ENCODE data around the gene CANT1.

Gene CANT1

DNA sequence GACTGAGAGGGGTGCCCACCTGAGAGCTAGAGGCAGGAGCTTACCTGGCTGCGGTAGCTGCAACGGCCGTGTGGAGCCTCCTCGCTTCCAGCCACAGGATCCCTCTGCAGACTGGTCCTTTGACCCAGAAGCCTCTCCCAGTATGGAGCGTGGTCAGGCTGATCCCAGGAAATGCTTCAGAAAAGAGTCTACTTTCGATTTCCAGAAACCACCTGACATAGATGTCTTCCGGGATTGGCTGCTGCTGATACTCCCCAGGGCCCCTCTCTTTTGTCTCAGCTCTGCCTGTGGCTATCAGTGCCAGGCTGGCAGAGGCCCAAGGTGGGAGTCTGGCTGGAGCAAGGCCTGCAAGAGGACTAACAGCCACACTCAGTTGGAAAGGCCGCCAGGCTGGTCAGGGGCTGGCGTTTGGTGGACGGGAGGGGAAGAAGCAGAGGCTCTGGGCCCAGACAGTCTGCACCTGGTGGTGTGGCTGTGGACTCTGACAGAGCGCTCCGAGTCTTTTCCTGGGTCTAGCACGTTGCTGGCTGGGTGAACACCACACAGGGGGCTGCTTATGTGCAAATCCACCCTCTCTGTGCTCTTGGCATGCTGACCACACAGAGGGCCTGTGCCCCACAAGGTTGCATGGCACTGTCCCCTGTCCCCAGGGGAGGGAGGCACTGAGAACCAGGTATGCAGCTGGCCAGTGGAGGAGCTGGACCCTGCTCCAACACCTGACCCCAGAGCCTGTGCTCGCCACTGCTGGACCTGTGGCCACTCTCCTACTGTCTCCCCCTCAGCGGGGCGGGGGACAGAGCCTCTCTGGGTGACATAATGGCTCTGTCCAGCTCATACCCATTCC is 29.6 kb downstream of the CANT1 start, which contains the start of gene LGALS3BP:
TSS of gene LGALS3BP (minus strand) at position 144 of the 844 bp plus-strand sequence. CDS start 2,732 bp downstream, outside the sequence.
- ATAC-seq (replicated peaks) (peak; percentile 40 to 42), DNase-seq (no peak)
- Mint-ChIP-seq H3K9me3 (no peaks in the 10 kb centered on the region), H3K36me3 (no peaks in the 10 kb centered on the region), H3K27ac (no peak within 1 kb of the TSS), H3K4me3 (no peak within 1 kb of the TSS), H3K27me3 (no peaks in the 10 kb centered on the region), H3K4me1 (peaks cover 10 to 25% of the 10 kb centered on the region in 2 donors)

DNA sequence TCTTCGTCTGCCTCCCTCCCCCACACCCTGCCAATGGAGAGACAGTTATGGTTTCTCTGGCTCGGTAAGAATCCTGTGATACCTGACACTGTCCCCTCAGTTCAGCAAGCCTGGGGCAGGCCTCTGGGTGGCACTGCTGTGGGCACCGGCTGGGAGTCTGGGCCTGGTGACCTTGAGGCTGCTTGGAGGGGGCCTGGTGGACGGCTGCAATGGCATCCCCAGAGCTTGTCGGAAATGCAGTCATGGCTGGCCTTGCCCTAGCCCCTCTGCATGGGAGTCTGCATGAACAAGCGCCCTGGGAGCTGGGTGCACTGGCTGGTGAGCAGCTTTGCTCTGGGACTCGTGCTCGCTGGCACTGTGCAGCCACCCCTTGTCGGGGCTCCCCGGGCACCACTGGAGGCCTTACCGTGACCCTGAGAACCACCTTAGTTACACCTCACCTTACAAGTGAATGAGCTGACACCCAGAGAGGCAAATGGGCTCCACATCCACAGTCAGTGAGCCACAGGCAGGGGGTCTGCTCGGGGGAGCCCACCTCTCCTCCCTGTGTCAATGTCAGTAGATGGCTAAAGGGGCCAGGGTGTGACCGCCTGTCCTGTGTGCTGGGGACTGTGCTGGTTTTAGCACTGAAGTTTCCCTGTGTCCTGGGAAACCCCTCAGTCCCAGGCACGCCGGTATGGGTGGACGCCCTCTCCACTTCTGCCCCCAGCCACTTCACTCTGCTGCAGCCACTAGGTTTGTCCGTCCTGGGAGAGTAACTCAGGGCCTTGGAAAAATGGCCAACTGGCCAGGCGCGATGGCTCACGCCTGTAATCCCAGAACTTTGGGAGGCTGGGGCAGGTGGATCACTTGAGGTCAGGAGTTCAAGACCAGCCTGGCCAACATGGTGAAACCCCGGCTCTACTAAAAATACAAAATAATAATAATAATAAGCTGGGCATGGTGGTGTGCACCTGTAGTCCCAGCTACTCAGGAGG is 31.3 kb downstream of the CANT1 start:
- DNase-seq: no peak
- Mint-ChIP-seq H3K4me1 (peaks cover 10 to 25% of the 10 kb centered on the region in 2 donors), H3K9me3 (no peaks in the 10 kb centered on the region), H3K27ac (no peak overlapping the region), H3K4me3 (no peak overlapping the region), H3K36me3 (no peaks in the 10 kb centered on the region), H3K27me3 (no peaks in the 10 kb centered on the region)
- ATAC-seq (replicated peaks): no peak

DNA sequence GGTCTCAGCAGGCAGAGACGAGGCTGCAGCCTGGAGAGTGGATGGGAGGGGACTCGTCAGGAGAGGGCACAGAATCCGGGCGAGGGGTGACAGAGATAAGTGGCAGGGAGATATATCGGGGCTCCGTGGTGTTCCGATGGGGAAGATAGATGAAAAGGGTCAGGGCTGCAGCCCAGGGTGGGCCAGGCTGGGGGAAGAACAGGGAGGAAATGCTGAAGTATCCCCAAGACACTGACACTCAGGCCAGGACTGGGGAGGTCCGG is 32.0 kb downstream of the CANT1 start:
- Mint-ChIP-seq H3K4me1 (peaks cover 10 to 25% of the 10 kb centered on the region in 2 donors), H3K36me3 (no peaks in the 10 kb centered on the region), H3K9me3 (no peaks in the 10 kb centered on the region), H3K27ac (no peak overlapping the region), H3K27me3 (no peaks in the 10 kb centered on the region), H3K4me3 (no peak overlapping the region)
- ATAC-seq (replicated peaks) (no peak), DNase-seq (no peak)

DNA sequence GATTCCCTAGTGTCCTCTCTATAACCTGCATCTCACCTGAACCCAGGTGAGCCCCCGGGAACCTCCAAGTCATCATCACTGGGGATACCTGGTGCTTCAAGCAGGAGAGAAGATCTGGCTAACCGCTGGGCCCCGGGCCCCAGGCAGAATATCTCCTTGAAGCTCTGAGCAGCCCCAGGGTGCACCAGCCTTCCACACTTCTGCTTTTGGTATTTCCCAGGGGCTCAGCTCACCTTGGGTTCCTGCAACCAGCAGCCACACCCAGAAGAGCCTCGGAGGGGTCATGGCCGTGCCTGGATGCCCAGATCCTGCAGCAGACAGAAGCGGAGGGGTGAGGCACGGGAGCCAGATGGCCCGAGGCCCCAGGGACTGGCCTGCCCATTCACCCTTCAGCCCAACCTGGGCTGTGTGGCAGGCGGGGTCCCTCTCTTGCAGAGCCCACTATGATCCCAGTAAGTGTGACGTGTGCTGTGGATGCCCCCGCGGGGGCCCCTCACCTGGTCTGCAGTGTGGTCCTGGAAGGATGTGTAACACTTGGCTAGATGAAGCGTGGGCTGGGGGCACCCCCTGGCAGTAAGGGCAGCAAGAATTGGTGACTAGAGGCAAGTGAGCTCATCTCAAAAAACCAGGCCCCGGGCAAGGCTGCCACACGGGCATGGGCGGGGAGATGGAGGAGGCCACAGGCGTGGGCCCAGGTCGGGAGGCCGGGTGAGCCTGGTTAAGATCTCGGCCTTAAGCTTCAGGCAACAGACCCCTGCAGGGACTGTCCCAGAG is 32.5 kb downstream of the CANT1 start:
- H3K27me3 Mint-ChIP-seq: no peaks in the 10 kb centered on the region
- peak; percentile 66 to 70 for ATAC-seq (replicated peaks)
- peaks cover 10 to 25% of the 10 kb centered on the region in 2 donors for H3K4me1 Mint-ChIP-seq
- no peaks in the 10 kb centered on the region for H3K9me3 Mint-ChIP-seq
- H3K4me3 Mint-ChIP-seq: no peak overlapping the region
- no peaks in the 10 kb centered on the region for H3K36me3 Mint-ChIP-seq
- no peak for DNase-seq
- H3K27ac Mint-ChIP-seq: peak overlapping the region; percentile 42

DNA sequence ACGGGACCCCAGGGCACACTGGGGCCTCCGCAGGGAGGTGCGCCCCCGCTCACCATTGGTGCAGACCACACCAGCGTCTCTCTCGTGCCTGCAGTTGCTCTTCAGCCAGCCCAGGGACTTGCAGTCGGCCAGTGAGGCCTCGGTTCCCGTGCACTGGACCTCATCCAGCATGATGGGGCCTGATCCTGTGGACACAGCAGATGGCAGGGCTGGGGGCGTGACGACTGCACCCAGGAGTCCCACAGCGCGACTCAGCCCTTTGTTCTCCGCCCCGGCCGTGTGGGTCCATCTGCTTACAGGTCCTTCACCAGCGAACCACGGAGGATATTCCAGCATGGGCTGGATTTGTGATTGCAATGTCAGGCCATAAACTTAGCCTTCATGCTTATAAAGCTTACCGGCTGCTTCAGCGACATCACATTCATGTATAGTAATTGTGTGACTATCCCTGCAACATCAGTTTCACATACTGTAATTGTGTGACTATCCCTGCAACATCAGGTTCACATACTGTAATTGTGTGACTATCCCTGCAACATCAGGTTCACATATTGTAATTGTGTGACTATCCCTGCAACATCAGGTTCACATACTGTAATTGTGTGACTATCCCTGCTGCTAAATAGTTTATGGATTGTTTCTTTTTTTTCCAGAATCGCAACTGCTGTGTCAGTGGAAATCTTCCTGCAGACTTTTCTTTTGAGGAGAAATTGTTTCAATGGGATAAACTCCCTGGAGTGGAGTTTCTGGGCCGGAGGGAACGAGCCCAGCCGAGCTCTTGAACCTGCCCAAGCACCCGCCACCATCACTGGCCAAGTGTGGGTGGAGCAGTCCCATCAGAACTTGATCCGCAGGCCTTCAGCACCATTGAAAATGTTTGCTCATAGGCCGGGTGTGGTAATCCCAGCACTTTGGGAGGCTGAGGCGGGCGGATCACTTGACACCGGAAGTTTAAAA is 34.7 kb downstream of the CANT1 start:
- no peaks in the 10 kb centered on the region for H3K36me3 Mint-ChIP-seq
- no peak overlapping the region for H3K27ac Mint-ChIP-seq
- H3K9me3 Mint-ChIP-seq: no peaks in the 10 kb centered on the region
- H3K4me1 Mint-ChIP-seq: peaks cover 18 to 26% of the 10 kb centered on the region in 2 donors
- ATAC-seq (replicated peaks) (peak in 1 of 2 donors; percentile 25), DNase-seq (no peak)
- peaks cover 0 to 6% of the 10 kb centered on the region in 2 donors for H3K27me3 Mint-ChIP-seq
- no peak overlapping the region for H3K4me3 Mint-ChIP-seq

DNA sequence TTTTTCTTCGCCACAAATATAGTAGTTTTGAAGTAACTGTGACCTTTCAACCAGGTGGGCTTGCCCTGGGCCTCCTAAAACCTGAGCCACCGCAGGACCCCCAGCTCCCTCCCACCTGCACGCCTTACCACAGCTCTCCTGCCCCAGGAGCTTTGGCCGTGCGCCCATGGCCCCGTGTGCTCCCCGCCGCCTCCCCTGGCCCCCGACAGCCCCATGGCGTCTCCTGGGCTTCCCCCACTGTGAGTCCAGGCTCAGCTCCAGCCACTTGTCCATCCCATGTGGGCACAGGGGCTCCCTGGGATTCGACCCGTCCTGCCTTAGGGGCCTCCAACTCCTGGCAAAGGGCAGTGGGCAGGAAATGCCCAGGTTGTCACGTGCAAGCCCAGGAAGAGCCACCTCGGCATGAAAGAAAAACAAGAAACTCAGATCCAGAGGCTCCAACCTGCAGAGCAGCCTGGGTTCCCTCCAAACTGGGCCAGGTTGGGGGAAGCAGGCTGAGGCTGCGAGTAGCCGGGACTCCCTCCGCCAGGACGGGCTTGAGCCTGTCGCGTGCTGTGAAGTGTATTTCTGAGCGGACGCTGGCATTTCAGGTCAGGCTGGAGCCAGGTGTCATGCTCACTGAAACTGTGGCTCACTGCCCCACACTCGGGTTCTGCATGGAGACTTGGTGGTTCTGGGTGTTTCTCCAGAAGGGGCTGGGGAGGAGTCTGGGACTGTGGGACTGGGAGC is 35.6 kb downstream of the CANT1 start:
- DNase-seq (no peak), ATAC-seq (replicated peaks) (no peak)
- no peaks in the 10 kb centered on the region for H3K9me3 Mint-ChIP-seq
- H3K27ac Mint-ChIP-seq: no peak overlapping the region
- peaks cover 18 to 26% of the 10 kb centered on the region in 2 donors for H3K4me1 Mint-ChIP-seq
- peaks cover 0 to 6% of the 10 kb centered on the region in 2 donors for H3K27me3 Mint-ChIP-seq
- H3K36me3 Mint-ChIP-seq: no peaks in the 10 kb centered on the region
- H3K4me3 Mint-ChIP-seq: no peak overlapping the region

DNA sequence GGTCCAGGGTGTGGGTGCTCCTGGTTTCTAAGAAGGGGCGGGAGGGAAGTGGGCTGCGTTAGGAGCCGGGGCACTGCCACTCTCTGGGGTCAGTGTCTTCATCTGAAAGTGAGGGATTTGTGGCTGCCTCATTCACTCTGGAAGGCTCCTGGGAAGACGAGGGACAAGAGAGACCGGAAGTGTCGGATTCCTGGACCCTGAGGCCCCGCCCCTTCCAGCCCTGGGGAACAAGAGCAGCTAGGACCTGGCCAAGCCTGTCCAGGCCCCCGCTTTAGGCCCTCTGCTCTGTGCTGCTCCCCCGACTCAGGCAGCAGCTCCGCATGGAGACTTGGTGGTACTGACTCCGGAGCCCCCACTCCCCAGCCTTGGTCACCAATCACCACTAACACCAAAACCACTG is 36.4 kb downstream of the CANT1 start:
- DNase-seq: no peak
- ATAC-seq (replicated peaks): no peak
- Mint-ChIP-seq H3K9me3 (no peaks in the 10 kb centered on the region), H3K27me3 (peaks cover 0 to 6% of the 10 kb centered on the region in 2 donors), H3K4me1 (peaks cover 18 to 26% of the 10 kb centered on the region in 2 donors), H3K4me3 (no peak overlapping the region), H3K36me3 (no peaks in the 10 kb centered on the region), H3K27ac (no peak overlapping the region)

DNA sequence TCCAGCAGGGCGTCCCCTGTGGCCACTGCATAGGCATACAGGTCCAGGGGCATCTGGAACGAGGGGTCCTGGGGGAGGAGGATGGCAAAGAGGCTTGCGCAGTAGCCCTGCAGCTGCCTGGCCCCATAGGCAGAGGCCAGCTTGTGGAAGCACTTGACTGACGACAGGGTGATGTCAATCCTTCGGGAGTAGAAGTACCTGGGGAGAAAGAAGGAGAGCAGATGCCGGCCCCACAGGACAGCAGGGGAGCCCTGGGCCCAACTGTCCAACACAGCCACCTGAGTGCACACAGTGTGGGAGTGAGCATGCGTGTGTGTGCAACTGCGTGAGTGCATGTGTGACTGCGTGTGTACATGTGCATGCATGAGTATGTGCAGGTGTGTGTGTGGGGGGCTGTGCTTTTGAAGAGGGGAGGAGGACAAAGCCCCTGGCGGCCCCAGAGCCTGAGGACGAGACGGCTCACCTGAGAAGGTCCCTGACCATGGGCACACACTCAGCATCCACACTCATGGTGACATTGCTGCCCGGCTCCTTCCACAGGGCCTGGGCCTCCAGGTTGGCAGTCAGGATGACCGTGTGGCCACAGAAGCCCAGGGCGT is 37.0 kb downstream of the CANT1 start:
- DNase-seq (no peak), ATAC-seq (replicated peaks) (no peak)
- no peaks in the 10 kb centered on the region for H3K36me3 Mint-ChIP-seq
- no peak overlapping the region for H3K4me3 Mint-ChIP-seq
- peaks cover 0 to 6% of the 10 kb centered on the region in 2 donors for H3K27me3 Mint-ChIP-seq
- no peaks in the 10 kb centered on the region for H3K9me3 Mint-ChIP-seq
- peaks cover 18 to 26% of the 10 kb centered on the region in 2 donors for H3K4me1 Mint-ChIP-seq
- H3K27ac Mint-ChIP-seq: no peak overlapping the region

DNA sequence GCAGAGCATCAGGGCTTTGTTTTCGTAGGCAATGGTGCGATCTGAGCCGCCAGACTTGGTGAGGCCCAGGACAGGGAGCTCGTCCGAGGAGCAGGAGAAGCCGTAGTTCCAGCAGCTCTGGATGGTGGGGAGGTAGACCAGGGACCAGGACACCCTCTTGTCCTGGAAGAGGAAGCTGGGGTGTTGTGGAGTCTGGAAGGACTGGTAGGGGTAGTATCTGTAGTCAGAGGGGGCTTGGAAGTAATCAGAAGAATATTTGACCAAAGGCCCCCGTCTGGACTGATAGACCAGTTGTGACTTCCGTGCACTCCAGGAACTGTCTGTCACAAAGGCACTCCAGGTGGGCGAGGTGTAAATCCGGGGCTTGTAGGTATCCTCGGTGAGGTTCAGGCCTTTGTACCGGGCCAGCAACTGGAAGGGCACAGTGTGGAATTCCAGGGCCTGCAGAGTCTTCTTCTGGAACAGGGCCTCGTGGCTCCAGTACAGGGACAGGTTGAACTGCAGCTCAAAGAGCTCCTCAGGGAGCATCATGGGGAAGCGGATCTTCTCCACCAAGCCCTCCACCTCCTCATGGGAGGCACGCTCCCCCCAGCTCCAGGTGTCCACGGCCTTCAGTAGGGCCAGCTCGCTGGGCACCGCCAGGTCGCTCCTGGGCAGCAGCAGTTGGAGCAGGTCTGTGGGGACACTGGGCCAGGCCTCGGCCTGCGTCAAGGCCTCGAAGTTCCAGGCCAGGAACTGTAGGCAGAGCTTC is 37.6 kb downstream of the CANT1 start:
- no peaks in the 10 kb centered on the region for H3K36me3 Mint-ChIP-seq
- no peak for DNase-seq
- no peak overlapping the region for H3K4me3 Mint-ChIP-seq
- H3K9me3 Mint-ChIP-seq: no peaks in the 10 kb centered on the region
- no peak overlapping the region for H3K27ac Mint-ChIP-seq
- H3K4me1 Mint-ChIP-seq: peaks cover 14 to 21% of the 10 kb centered on the region in 2 donors
- peaks cover 0 to 6% of the 10 kb centered on the region in 2 donors for H3K27me3 Mint-ChIP-seq
- peak in 1 of 2 donors; percentile 4 for ATAC-seq (replicated peaks)

DNA sequence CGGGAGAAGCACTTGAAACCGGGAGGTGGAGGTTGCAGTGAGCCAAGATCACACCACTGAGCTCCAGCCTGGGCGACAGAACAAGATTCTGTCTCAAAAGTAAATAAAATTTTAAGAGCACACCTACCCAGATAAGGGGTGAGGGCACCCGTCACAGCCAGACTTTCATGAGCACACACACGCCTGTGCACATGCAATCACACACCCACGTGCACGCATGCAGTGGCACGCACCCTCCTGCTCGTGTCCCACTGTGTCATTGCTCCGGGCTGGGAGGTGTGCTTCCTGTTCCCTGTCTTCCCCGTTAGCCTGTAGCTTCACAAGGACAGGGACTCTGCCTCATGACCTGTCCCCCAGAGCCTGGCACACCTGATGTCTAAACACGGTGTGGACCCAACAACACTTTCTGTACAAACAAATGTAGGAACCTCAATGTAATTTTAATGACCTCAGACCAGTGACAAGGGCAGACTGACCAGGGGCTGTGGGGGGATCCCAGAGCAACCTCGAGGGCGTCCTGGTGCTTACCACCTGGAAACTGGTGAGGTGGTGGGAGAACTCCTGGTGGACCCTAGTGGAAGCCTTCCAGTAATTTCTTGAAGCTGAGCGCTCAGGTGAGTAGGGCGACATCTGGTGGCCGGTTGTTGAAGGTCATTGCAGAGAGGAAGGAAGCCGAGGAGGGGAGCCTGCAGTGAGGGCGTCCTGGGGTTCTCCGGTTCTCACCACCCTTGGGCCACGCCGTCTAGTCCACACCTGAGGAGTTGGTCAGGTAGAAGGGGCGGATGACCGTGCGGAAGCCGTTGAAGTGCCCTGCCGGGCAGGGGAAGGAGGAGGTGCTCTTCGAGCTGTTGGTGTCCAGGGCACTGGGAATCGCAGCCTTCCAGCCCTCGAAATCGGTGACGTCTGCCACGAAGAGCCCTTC is 38.5 kb downstream of the CANT1 start:
- Mint-ChIP-seq H3K4me3 (no peak overlapping the region), H3K27me3 (peaks cover 0 to 6% of the 10 kb centered on the region in 2 donors)

DNA sequence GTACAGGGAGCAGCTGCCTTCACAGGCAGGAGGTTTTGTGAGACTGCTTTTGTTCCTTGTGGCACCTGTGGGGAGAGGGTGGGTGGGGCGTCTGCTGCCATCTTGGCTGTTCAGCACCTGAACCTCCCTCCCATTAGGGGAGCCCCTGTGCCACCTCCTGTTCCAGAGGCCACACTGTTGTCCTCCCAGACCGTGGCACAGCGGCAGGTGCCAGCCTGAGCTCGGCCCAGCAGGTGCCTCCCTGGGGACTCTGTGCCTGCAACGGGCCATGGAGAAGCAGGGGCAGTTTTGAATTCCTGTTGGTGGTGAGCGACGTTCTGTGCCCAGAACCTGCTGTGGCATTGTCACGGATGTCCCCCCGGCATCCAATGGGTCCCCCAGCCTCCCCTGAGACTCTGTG is 39.7 kb downstream of the CANT1 start:
- Mint-ChIP-seq H3K9me3 (no peaks in the 10 kb centered on the region), H3K27me3 (peaks cover 0 to 6% of the 10 kb centered on the region in 2 donors), H3K4me3 (no peak overlapping the region), H3K27ac (no peak overlapping the region), H3K4me1 (peaks cover 22 to 23% of the 10 kb centered on the region in 2 donors), H3K36me3 (no peaks in the 10 kb centered on the region)
- no peak for ATAC-seq (replicated peaks)
- no peak for DNase-seq

More for the DNA sequence above, 38.5 kb downstream of the CANT1 start:
- no peaks in the 10 kb centered on the region for H3K36me3 Mint-ChIP-seq
- no peaks in the 10 kb centered on the region for H3K9me3 Mint-ChIP-seq
- ATAC-seq (replicated peaks) (peak; percentile 72 to 88), DNase-seq (peak; percentile 58)
- no peak overlapping the region for H3K27ac Mint-ChIP-seq
- H3K4me1 Mint-ChIP-seq: peaks cover 15 to 16% of the 10 kb centered on the region in 2 donors
